ENCODE data around the gene MRS2.

Gene MRS2

DNA sequence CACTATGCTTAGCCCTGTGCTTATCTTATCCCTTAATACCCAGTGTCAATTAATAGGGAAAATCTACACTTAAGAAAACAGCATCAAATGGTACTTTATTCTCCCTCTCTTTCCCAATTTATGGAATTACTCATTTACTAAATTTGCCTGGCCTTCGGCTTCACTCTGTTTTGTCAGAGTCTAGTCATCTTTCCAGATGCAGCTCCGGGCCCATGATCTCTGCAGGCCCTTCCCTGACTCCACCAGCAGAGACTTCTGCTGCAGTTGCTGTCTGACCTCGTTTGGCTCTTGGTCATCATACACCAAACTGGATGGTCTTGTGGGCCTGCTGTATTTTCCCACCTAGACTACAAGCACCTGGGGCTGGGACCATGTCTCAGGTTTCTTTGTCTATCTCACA is 27.4 kb downstream of the MRS2 start:
- Histone ChIP-seq H3K4me3 (ENCODE audit: low read length in 2 of 2) (no peak overlapping the region), H3K36me3 (replicated peaks in 1 of 2; ENCODE audit: control insufficient read depth in 2 of 2, insufficient read depth in 2 of 2, low read length in 2 of 2) (peaks cover 0 to 38% of the 10 kb centered on the region in 2 donors), H4K91ac (ENCODE audit: low read depth, low read length, poor library complexity) (no peak overlapping the region), H2AK5ac (ENCODE audit: low read depth, low read length) (no peak overlapping the region), H3K4me2 (ENCODE audit: insufficient read depth, low read length, poor library complexity, severe bottlenecking) (no peak overlapping the region), H4K8ac (ENCODE audit: low read depth, low read length) (no peak overlapping the region), H3K14ac (ENCODE audit: low read length) (no peak overlapping the region), H3K4me1 (ENCODE audit: control insufficient read depth in 2 of 2, insufficient read depth in 1 of 2, low read depth in 1 of 2, low read length in 2 of 2) (no peaks in the 10 kb centered on the region), H3K27me3 (ENCODE audit: control insufficient read depth in 3 of 3, insufficient read depth in 3 of 3, low read depth in 1 of 3, low read length in 3 of 3) (no peaks in the 10 kb centered on the region), H3K23ac (ENCODE audit: low read depth, low read length, poor library complexity) (no peak overlapping the region), H3K9me3 (replicated peaks in 1 of 2; ENCODE audit: control insufficient read depth in 2 of 2, insufficient read depth in 1 of 2, low read depth in 1 of 2, low read length in 2 of 2) (no peaks in the 10 kb centered on the region), H2BK12ac (ENCODE audit: low read length) (no peak overlapping the region), H2BK120ac (ENCODE audit: low read depth, low read length) (no peak overlapping the region), H3K79me1 (ENCODE audit: low read depth, low read length) (no peaks in the 10 kb centered on the region), H3K4ac (ENCODE audit: low read length) (no peak overlapping the region), H2BK5ac (ENCODE audit: low read length) (no peak overlapping the region), H2BK15ac (ENCODE audit: low read length) (no peak overlapping the region), H3K27ac (replicated peaks; ENCODE audit: low read length) (no peak overlapping the region), H3K9ac (ENCODE audit: low read depth, low read length, poor library complexity) (no peak overlapping the region), H2AFZ (ENCODE audit: low read length) (no peak overlapping the region), H3K18ac (ENCODE audit: low read length) (no peak overlapping the region)
- WGBS, 2 donors (ENCODE audit: extremely low coverage in 2 of 2, insufficient read length in 2 of 2, insufficient replicate concordance in 1 of 2): no CpG with 5 or more reads among the region's 3 CpGs
- no peak for DNase-seq (ENCODE audit: low spot score)

DNA sequence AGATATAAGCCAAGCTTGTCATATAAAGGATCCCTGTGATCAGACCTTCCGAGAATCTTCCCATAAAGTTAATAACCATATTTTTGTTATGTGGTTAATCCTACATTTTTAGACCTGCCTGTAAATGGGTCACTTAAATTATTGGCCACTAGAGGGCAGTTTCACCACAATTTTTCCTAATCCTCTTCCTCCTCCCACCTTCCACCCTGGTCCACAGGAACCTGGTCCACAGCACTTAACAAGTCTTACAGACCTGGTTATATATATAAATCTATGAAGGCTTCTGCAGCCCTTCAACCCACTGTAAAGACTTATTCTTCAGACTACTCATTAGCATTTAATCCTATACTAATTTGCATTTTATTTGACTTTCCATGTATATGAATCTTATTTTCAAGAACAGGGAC is 28.3 kb downstream of the MRS2 start:
- no peaks in the 10 kb centered on the region for H3K79me1 ChIP-seq (ENCODE audit: low read depth, low read length)
- no CpG with 5 or more reads among the region's 1 CpG for WGBS, 2 donors (ENCODE audit: extremely low coverage in 2 of 2, insufficient read length in 2 of 2, insufficient replicate concordance in 1 of 2)
- H3K9me3 ChIP-seq (replicated peaks in 1 of 2; ENCODE audit: control insufficient read depth in 2 of 2, insufficient read depth in 1 of 2, low read depth in 1 of 2, low read length in 2 of 2): no peaks in the 10 kb centered on the region
- no peak overlapping the region for H4K8ac ChIP-seq (ENCODE audit: low read depth, low read length)
- no peak overlapping the region for H3K4me2 ChIP-seq (ENCODE audit: insufficient read depth, low read length, poor library complexity, severe bottlenecking)
- H3K4ac ChIP-seq (ENCODE audit: low read length): no peak overlapping the region
- no peak overlapping the region for H2BK12ac ChIP-seq (ENCODE audit: low read length)
- no peak overlapping the region for H4K91ac ChIP-seq (ENCODE audit: low read depth, low read length, poor library complexity)
- H2AK5ac ChIP-seq (ENCODE audit: low read depth, low read length): no peak overlapping the region
- no peaks in the 10 kb centered on the region for H3K4me1 ChIP-seq (ENCODE audit: control insufficient read depth in 2 of 2, insufficient read depth in 1 of 2, low read depth in 1 of 2, low read length in 2 of 2)
- H2BK120ac ChIP-seq (ENCODE audit: low read depth, low read length): no peak overlapping the region
- no peak overlapping the region for H3K27ac ChIP-seq (replicated peaks; ENCODE audit: low read length)
- no peak overlapping the region for H3K14ac ChIP-seq (ENCODE audit: low read length)
- no peak overlapping the region for H3K4me3 ChIP-seq (ENCODE audit: low read length in 2 of 2)
- no peak overlapping the region for H2BK15ac ChIP-seq (ENCODE audit: low read length)
- no peak for DNase-seq (ENCODE audit: low spot score)
- H2AFZ ChIP-seq (ENCODE audit: low read length): no peak overlapping the region
- H3K9ac ChIP-seq (ENCODE audit: low read depth, low read length, poor library complexity): no peak overlapping the region
- H3K18ac ChIP-seq (ENCODE audit: low read length): no peak overlapping the region
- no peak overlapping the region for H2BK5ac ChIP-seq (ENCODE audit: low read length)
- H3K27me3 ChIP-seq (ENCODE audit: control insufficient read depth in 3 of 3, insufficient read depth in 3 of 3, low read depth in 1 of 3, low read length in 3 of 3): no peaks in the 10 kb centered on the region
- H3K23ac ChIP-seq (ENCODE audit: low read depth, low read length, poor library complexity): no peak overlapping the region
- peaks cover 0 to 29% of the 10 kb centered on the region in 2 donors for H3K36me3 ChIP-seq (replicated peaks in 1 of 2; ENCODE audit: control insufficient read depth in 2 of 2, insufficient read depth in 2 of 2, low read length in 2 of 2)

DNA sequence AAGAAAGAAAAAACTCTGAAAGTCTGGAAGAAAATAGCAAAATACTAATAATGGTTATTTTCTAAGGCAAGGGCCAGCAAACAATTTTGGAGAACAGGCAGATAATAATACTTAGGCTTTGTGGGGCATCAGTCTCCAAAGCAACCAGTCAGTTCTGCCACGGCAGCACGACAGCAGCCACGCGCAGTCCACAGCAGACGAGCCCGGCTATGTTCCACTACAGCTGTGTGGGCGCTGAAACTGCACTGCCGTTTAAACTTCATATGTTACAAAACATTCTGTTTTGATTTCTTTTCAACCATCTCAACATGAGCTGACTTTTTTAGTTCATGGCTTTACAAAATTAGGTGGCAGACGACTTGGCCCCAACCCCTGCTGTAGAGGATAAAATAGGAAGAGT is 29.9 kb downstream of the MRS2 start:
- H3K4me2 ChIP-seq (ENCODE audit: insufficient read depth, low read length, poor library complexity, severe bottlenecking): no peak overlapping the region
- H3K4ac ChIP-seq (ENCODE audit: low read length): no peak overlapping the region
- no peaks in the 10 kb centered on the region for H3K79me1 ChIP-seq (ENCODE audit: low read depth, low read length)
- no peak overlapping the region for H3K14ac ChIP-seq (ENCODE audit: low read length)
- H2AK5ac ChIP-seq (ENCODE audit: low read depth, low read length): no peak overlapping the region
- no peak overlapping the region for H3K9ac ChIP-seq (ENCODE audit: low read depth, low read length, poor library complexity)
- H2AFZ ChIP-seq (ENCODE audit: low read length): no peak overlapping the region
- no peak overlapping the region for H2BK15ac ChIP-seq (ENCODE audit: low read length)
- no CpG with 5 or more reads among the region's 9 CpGs for WGBS, 2 donors (ENCODE audit: extremely low coverage in 2 of 2, insufficient read length in 2 of 2, insufficient replicate concordance in 1 of 2)
- H2BK120ac ChIP-seq (ENCODE audit: low read depth, low read length): no peak overlapping the region
- no peak for DNase-seq (ENCODE audit: low spot score)
- H3K23ac ChIP-seq (ENCODE audit: low read depth, low read length, poor library complexity): no peak overlapping the region
- no peak overlapping the region for H3K18ac ChIP-seq (ENCODE audit: low read length)
- H4K91ac ChIP-seq (ENCODE audit: low read depth, low read length, poor library complexity): no peak overlapping the region
- no peak overlapping the region for H2BK5ac ChIP-seq (ENCODE audit: low read length)
- H3K4me3 ChIP-seq (ENCODE audit: low read length in 2 of 2): no peak overlapping the region
- no peak overlapping the region for H3K27ac ChIP-seq (replicated peaks; ENCODE audit: low read length)
- no peaks in the 10 kb centered on the region for H3K27me3 ChIP-seq (ENCODE audit: control insufficient read depth in 3 of 3, insufficient read depth in 3 of 3, low read depth in 1 of 3, low read length in 3 of 3)
- H3K36me3 ChIP-seq (replicated peaks in 1 of 2; ENCODE audit: control insufficient read depth in 2 of 2, insufficient read depth in 2 of 2, low read length in 2 of 2): peaks cover 0 to 17% of the 10 kb centered on the region in 2 donors
- no peak overlapping the region for H4K8ac ChIP-seq (ENCODE audit: low read depth, low read length)
- no peaks in the 10 kb centered on the region for H3K4me1 ChIP-seq (ENCODE audit: control insufficient read depth in 2 of 2, insufficient read depth in 1 of 2, low read depth in 1 of 2, low read length in 2 of 2)
- H3K9me3 ChIP-seq (replicated peaks in 1 of 2; ENCODE audit: control insufficient read depth in 2 of 2, insufficient read depth in 1 of 2, low read depth in 1 of 2, low read length in 2 of 2): no peaks in the 10 kb centered on the region
- no peak overlapping the region for H2BK12ac ChIP-seq (ENCODE audit: low read length)

DNA sequence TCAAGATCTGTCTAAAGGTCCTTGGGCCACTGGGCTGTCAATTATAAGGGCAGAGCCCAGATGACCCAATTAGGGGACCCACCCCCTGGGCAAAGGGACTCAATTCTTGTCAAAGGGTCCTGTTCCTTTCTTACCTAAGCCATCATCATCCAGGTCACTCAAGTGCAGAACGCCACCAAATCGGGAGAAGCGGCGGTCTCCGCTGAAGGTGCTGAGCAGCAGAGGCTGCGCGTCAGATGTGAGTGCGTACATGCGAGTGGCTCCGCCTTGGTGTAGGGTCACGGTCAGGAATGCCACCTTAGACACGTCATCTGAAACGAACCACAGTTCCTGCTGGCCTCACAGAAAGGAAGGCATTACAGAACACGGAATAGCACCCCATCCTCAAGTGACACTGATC is 34.2 kb downstream of the MRS2 start:
- no peak overlapping the region for H2AFZ ChIP-seq (ENCODE audit: low read length)
- no peak overlapping the region for H3K27ac ChIP-seq (replicated peaks; ENCODE audit: low read length)
- no peak overlapping the region for H2BK12ac ChIP-seq (ENCODE audit: low read length)
- no peaks in the 10 kb centered on the region for H3K4me1 ChIP-seq (ENCODE audit: control insufficient read depth in 2 of 2, insufficient read depth in 1 of 2, low read depth in 1 of 2, low read length in 2 of 2)
- peak overlapping the region in 1 of 2 donors; percentile 46 for H3K4me3 ChIP-seq (ENCODE audit: low read length in 2 of 2)
- H3K4me2 ChIP-seq (ENCODE audit: insufficient read depth, low read length, poor library complexity, severe bottlenecking): no peak overlapping the region
- WGBS, 2 donors (ENCODE audit: extremely low coverage in 2 of 2, insufficient read length in 2 of 2, insufficient replicate concordance in 1 of 2): no CpG with 5 or more reads among the region's 14 CpGs
- no peak overlapping the region for H4K8ac ChIP-seq (ENCODE audit: low read depth, low read length)
- no peaks in the 10 kb centered on the region for H3K9me3 ChIP-seq (replicated peaks in 1 of 2; ENCODE audit: control insufficient read depth in 2 of 2, insufficient read depth in 1 of 2, low read depth in 1 of 2, low read length in 2 of 2)
- no peaks in the 10 kb centered on the region for H3K79me1 ChIP-seq (ENCODE audit: low read depth, low read length)
- no peak overlapping the region for H3K9ac ChIP-seq (ENCODE audit: low read depth, low read length, poor library complexity)
- H2BK15ac ChIP-seq (ENCODE audit: low read length): no peak overlapping the region
- H3K4ac ChIP-seq (ENCODE audit: low read length): no peak overlapping the region
- H3K18ac ChIP-seq (ENCODE audit: low read length): no peak overlapping the region
- no peak for DNase-seq (ENCODE audit: low spot score)
- no peak overlapping the region for H2BK120ac ChIP-seq (ENCODE audit: low read depth, low read length)
- no peak overlapping the region for H2AK5ac ChIP-seq (ENCODE audit: low read depth, low read length)
- H3K27me3 ChIP-seq (ENCODE audit: control insufficient read depth in 3 of 3, insufficient read depth in 3 of 3, low read depth in 1 of 3, low read length in 3 of 3): no peaks in the 10 kb centered on the region
- no peak overlapping the region for H2BK5ac ChIP-seq (ENCODE audit: low read length)
- peak overlapping the region; percentile 11 for H3K23ac ChIP-seq (ENCODE audit: low read depth, low read length, poor library complexity)
- H3K14ac ChIP-seq (ENCODE audit: low read length): no peak overlapping the region
- no peak overlapping the region for H4K91ac ChIP-seq (ENCODE audit: low read depth, low read length, poor library complexity)
- H3K36me3 ChIP-seq (replicated peaks in 1 of 2; ENCODE audit: control insufficient read depth in 2 of 2, insufficient read depth in 2 of 2, low read length in 2 of 2): peaks cover 0 to under 1% of the 10 kb centered on the region in 2 donors

Measured in neuronal stem cell (in vitro differentiated cells).